Muscle of leg (tissue), 11 donors: ENCODE data around the gene CRYGA. TPM values are rescaled to one million over a fixed set of nuclear protein-coding genes. Genes with fewer than 3 reads are reported as not detected.

Source experiments
- DNase-seq: peaks from one replicate; pipeline ENCODE4 v3.0.0; 2013
- H3K27ac ChIP-seq: one replicate; pipeline ENCODE4 v1.5.1; 2013; ENCODE audit warnings: mild to moderate bottlenecking, low read length, control low read depth
- H3K27me3 ChIP-seq: one replicate; pipeline ENCODE4 v1.6.1; 2013; ENCODE audit warnings: low read length; ENCODE audit not compliant: control insufficient read depth, insufficient read depth
- H3K36me3 ChIP-seq: one replicate; pipeline ENCODE4 v1.6.1; 2013; ENCODE audit warnings: low read length; ENCODE audit not compliant: control insufficient read depth, insufficient read depth
- H3K4me1 ChIP-seq: one replicate; pipeline ENCODE4 v1.6.1; 2013; ENCODE audit warnings: low read length; ENCODE audit not compliant: control insufficient read depth, insufficient read depth
- H3K4me3 ChIP-seq: one replicate; pipeline ENCODE4 v1.5.1; 2013; ENCODE audit warnings: low read length, control low read depth
- H3K9me3 ChIP-seq: replicated peaks from 2 replicates; pipeline ENCODE4 v1.6.1; 2013; ENCODE audit warnings: low read depth, low read length; ENCODE audit not compliant: control insufficient read depth
- WGBS: methylation state at CpG from one replicate; pipeline ENCODE4 v1.1.5; 2013; ENCODE audit warnings: missing lambda C conversion rate; ENCODE audit not compliant: insufficient coverage; 5-methylcytosine and 5-hydroxymethylcytosine counted together
- polyA plus RNA-seq, 8 donors: library from polyadenylated mRNA; unstranded; fragments of 120-200 nt; gene quantifications; one replicate each; pipeline versions ENCODE4 v1.2.1 to v1.2.3, GENCODE V29; 2013; ENCODE audit warnings: inconsistent platforms in 1 of 8, low replicate concordance in 1 of 8; ENCODE audit not compliant: insufficient read length in 8 of 8, insufficient read depth in 1 of 8
- total RNA-seq: library from RNA; stranded (reverse); fragments of 120-200 nt; gene quantifications from one replicate; pipeline ENCODE4 v1.2.4, GENCODE V29; 2013

CRYGA gene
- total and polyA plus RNA-seq, 9 donors, result not detected

DNA sequence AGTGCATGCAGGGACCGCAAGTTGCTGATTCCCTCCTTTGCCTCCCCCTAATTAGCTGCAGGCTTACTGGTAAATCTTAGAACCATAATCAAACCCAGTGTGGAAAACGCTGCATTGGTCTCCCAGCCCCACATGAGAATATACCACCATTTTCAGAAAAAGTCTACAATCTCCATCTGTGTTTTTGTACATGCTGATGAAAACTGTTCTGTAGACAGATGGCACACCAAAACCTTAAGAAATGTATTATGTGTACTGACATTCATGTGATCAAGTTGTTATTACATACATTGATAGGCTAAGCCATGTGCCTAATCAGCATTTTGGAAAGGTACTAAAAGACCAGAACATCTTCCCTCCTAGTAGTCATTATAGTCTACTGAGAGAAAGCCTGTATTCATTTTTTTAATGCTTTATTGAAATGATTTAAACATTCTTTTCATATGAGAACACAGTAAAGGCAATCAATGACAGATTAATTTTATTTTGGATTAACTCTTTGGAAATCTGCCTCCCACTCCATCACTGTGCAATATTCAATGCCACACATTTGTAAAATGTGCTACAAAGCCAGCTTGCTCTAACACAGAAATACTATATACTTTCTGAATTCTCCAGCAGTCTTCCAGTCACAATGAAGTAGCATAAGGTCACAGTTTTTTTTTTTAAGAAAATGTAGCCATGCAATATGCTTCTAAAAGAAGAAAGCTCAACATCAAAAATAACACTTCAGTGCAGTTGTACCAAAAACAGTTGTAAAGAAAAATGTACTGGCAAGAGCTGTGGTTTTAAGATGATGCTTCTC is 1.8 kb upstream of the CRYGA start:
- H3K4me1 ChIP-seq, result no peaks in the 10 kb centered on the region
- DNase-seq, result no peak
- H3K4me3 ChIP-seq, result no peak overlapping the region
- no peaks in the 10 kb centered on the region for H3K27me3 ChIP-seq
- 50% methylated on average over 1 of the region's 2 CpGs for WGBS
- H3K9me3 ChIP-seq, result no peaks in the 10 kb centered on the region
- no peaks in the 10 kb centered on the region for H3K36me3 ChIP-seq
- H3K27ac ChIP-seq, result no peak overlapping the region

DNA sequence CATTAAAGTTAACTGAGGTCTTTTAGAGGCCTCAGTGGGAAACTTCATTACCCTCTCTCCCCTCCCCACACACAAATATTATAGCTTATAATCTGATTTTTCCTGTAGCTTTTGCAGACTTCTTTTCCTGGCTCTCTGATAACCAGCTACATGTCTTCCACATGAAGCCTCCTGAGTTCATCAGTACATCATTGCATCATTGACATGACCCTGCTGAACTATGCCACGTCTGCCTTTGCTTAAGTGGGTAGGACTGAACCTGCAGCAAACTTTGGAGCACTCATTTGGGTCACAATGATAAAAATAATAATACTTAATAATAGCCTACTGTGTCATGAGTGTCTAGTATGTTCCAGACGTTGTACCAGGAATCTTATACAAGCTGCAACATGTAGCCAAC is 7.0 kb downstream of the CRYGA start:
- no peaks in the 10 kb centered on the region for H3K9me3 ChIP-seq
- H3K36me3 ChIP-seq, result no peaks in the 10 kb centered on the region
- H3K27ac ChIP-seq, result no peak overlapping the region
- DNase-seq, result no peak
- H3K4me3 ChIP-seq, result no peak overlapping the region
- H3K4me1 ChIP-seq, result no peaks in the 10 kb centered on the region
- H3K27me3 ChIP-seq, result no peaks in the 10 kb centered on the region
- WGBS, result no CpG with 5 or more reads among the region's 2 CpGs

DNA sequence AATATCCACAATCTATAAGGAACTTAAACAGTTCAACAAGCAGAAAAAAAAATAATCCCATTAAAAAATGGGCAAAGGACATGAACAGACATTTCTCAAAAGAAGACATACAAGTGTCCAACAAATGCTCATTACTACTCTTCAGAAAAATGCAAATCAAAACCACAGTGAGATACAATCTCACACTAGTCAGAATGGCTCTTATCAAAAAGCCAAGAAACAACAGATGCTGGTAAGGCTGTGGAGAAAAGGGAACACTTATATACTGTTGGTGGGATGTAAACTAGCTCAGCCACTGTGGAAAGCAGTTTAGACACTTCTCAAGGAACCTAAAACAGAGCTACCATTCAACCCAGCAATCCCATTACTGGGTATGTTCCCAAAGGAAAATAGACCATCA is 10.2 kb downstream of the CRYGA start:
- Histone ChIP-seq H3K4me1 (no peaks in the 10 kb centered on the region), H3K27me3 (no peaks in the 10 kb centered on the region), H3K4me3 (no peak overlapping the region), H3K36me3 (no peaks in the 10 kb centered on the region), H3K27ac (no peak overlapping the region), H3K9me3 (no peaks in the 10 kb centered on the region)
- DNase-seq, result no peak

DNA sequence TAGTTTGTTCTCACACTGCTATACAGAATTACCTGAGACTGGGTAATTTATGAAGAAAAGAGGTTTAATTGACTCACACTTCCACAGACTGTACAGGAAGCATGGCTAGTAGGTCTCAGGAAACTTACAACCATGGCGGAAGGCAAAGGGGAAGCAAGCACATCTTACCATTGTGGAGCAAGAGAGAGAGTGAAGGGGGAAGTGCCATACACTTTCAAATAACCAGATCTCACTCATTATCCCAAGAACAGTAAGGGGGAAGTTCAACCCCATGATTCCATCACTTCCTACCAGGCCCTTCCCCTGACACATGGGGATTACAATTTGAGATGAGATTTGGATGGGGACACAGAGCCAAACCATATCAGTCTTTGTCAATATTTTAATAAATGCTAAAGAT is 12.4 kb downstream of the CRYGA start:
- H3K4me3 ChIP-seq, result no peak overlapping the region
- H3K4me1 ChIP-seq, result no peaks in the 10 kb centered on the region
- WGBS, result no CpG with 5 or more reads among the region's 1 CpG
- no peak for DNase-seq
- no peaks in the 10 kb centered on the region for H3K36me3 ChIP-seq
- no peaks in the 10 kb centered on the region for H3K9me3 ChIP-seq
- no peak overlapping the region for H3K27ac ChIP-seq
- H3K27me3 ChIP-seq, result peaks cover 4% of the 10 kb centered on the region

DNA sequence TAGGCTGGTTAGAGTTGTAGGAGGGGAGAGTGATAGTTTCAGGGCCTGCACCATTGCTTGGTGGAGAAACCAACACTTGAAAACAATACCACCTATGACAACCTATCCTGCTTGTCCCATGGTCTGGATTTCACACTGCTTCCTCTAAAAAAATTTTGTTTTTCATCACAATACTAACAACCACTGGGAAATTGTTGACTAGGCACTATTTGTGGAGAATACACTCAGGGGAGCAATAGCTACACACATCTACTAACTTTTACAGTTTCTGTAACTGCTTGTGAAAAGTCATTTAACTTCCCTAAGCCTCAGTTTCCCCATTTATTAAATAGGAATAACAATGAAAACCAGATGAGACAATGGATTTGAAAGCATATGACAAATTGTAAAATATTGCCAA is 13.3 kb downstream of the CRYGA start:
- Histone ChIP-seq H3K4me3 (no peak overlapping the region), H3K27me3 (peaks cover 4% of the 10 kb centered on the region), H3K27ac (no peak overlapping the region), H3K9me3 (no peaks in the 10 kb centered on the region), H3K36me3 (no peaks in the 10 kb centered on the region), H3K4me1 (no peaks in the 10 kb centered on the region)
- DNase-seq, result no peak

DNA sequence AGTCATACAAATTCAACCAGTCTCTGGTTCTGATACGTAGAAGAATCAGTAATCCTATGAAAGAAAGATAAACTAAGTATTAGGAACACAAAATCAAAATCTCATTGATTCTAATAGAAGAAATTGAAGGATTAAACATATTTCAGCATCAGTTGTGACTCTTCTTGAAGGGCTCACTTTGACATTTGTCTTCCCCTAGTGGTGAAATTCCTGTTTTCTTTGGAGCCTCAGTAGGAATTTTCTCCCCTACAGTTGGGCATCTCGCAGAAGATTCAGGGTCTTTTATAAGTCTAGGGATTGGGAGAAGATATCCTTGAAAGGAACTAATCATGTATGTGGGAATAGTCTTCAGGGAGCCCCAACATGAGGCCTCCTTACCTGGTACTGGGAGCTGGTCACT is 14.6 kb downstream of the CRYGA start:
- Histone ChIP-seq H3K36me3 (no peaks in the 10 kb centered on the region), H3K4me1 (no peaks in the 10 kb centered on the region), H3K9me3 (no peaks in the 10 kb centered on the region), H3K27me3 (peaks cover 4% of the 10 kb centered on the region), H3K27ac (no peak overlapping the region), H3K4me3 (no peak overlapping the region)
- no CpG with 5 or more reads among the region's 2 CpGs for WGBS
- DNase-seq, result no peak

DNA sequence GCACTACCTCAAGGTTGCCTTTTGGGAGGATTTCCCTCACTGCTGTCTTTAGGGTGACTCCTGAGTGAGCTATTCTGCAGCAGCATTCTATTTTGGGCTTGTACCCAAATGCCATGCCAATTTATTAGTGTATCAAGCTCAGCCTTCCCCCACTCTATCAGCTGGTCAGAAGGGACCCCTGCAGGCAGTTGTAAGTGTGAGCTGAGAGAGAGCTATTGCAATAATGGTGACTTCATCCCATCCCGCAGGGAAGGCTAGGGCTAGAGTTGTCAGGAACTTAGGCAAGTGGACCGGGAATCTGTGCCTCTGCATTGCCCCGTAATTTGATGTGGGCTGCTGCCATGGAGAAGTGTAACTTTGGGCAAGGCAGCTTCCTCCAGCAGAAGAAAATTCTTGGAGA is 15.6 kb downstream of the CRYGA start:
- Histone ChIP-seq H3K4me3 (no peak overlapping the region), H3K4me1 (peaks cover under 1% of the 10 kb centered on the region), H3K27me3 (peaks cover 4% of the 10 kb centered on the region), H3K9me3 (no peaks in the 10 kb centered on the region), H3K36me3 (no peaks in the 10 kb centered on the region), H3K27ac (no peak overlapping the region)
- no peak for DNase-seq
- WGBS, result 56% methylated on average over 3 of the region's 3 CpGs

DNA sequence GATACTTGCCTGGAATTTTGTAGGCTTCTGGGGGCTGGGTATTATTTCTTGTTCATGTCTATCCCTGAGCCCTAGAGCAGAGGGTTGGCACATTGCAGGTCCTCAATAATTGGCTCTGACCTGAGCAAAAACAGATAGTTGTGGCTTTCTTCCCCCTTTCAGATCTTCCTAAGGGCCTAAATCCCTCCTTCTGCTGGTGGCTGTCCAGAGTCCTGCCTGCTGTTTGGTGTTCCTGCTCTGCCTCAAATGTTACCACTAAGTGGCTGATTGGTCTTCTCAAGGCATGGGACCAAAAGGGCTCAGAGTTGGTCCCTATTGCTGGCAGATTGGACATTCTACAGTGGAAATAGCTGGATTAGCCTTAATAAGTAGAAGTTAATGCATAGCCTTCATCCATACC is 16.4 kb downstream of the CRYGA start:
- H3K27ac ChIP-seq, result no peak overlapping the region

DNA sequence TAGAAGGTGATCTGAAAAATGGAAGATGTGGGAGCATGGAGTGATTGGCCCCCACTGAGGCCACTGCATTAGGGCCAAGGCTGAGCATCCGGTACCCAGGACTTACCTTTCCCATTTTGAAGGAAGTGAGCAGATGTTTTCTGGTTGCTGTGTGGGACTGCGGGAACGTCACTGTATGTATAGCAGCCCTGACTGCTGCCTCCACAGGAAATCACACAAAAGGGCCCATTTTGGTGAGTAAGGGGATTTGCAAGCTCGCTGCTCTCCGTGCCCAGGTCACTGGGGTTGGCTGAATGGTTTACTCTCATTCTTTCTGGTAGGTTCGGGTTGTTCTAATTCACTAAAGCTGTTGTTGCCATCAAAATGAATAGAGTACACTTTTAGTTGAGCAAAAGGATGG is 17.4 kb downstream of the CRYGA start, which contains the start of gene CRYGB:
Gene CRYGB, minus strand, starts transcription at position 153 of the 400 bp plus-strand sequence. Its CDS starts 38 bp downstream, at position 115.
- WGBS, result 50% methylated on average over 2 of the region's 6 CpGs

More for the DNA sequence above, 16.4 kb downstream of the CRYGA start:
- H3K27me3 ChIP-seq, result peaks cover 4% of the 10 kb centered on the region
- DNase-seq, result no peak
- H3K9me3 ChIP-seq, result no peaks in the 10 kb centered on the region
- peaks cover 6% of the 10 kb centered on the region for H3K4me1 ChIP-seq
- no peak overlapping the region for H3K4me3 ChIP-seq
- no peaks in the 10 kb centered on the region for H3K36me3 ChIP-seq

DNA sequence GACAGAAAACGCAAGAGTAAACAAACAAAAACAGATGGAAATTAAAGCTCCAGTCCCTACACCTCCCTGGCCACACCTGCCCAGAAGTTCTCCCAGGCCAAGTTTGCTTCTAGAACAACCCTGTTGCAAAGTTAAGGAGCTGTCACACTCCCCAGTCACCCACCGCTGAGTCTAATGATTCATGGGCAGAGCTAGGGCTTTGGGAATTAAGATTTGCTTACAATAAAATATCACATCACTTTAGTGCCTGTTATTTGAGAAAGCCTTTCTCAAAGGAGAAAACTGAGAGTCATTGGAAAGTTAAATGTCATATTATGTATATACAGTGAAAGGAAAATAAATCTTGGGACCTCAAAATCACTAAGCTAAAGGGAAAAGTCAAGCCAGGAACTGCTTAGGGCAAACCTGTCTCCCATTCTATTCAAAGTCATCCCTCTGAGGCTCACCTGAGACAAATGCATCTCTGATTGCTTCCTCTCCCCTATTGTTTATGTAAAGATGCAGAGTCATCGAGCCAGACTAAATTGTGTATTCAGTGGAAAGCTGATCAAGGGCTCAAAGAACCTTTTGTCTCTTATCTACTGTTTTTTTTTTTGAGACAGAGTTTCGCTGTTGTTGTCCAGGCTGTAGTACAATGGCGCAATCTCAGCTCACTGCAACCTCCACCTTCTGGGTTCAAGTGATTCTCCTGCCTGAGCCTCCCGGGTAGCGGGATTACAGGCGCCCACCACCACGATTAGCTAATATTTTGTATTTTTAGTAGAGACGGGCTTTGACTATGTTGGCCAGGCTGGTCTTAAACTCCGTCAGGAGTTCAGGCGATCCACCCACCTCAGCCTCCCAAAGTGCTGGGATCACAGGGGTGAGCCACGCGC is 20.2 kb downstream of the CRYGA start:
- DNase-seq, result no peak
- no peak overlapping the region for H3K27ac ChIP-seq
- H3K4me1 ChIP-seq, result peaks cover 6% of the 10 kb centered on the region
- 80% methylated on average over 2 of the region's 14 CpGs for WGBS
- no peaks in the 10 kb centered on the region for H3K9me3 ChIP-seq
- H3K4me3 ChIP-seq, result no peak overlapping the region
- H3K36me3 ChIP-seq, result no peaks in the 10 kb centered on the region
- peaks cover 4% of the 10 kb centered on the region for H3K27me3 ChIP-seq

More for the DNA sequence above, 17.4 kb downstream of the CRYGA start, which contains the start of gene CRYGB:
- Histone ChIP-seq H3K27me3 (peaks cover 4% of the 10 kb centered on the region), H3K36me3 (no peaks in the 10 kb centered on the region), H3K4me1 (peaks cover 6% of the 10 kb centered on the region), H3K27ac (no peak within 1 kb of the TSS), H3K4me3 (no peak within 1 kb of the TSS), H3K9me3 (no peaks in the 10 kb centered on the region)
- DNase-seq, result no peak
